MM.1S (cell line): ENCODE data around the gene VAPA.

ENCODE experiments used
- DNase-seq: peaks from one replicate; pipeline ENCODE4 v3.0.0-alpha.2; 2015
- H2AFZ ChIP-seq: fragments of 300-600 bp; sonication (generic); 2 replicates; pipeline ENCODE4 v1.6.0; 2016; ENCODE audit warnings: antibody characterized with exemption, low read length
- H3F3A ChIP-seq: fragments of 300-600 bp; sonication (generic); 2 replicates; pipeline ENCODE4 v1.6.1; 2016; ENCODE audit warnings: mild to moderate bottlenecking, antibody characterized with exemption, low read length, moderate library complexity, mixed read lengths; ENCODE audit not compliant: insufficient read depth
- H3K27ac ChIP-seq: fragments of 300-600 bp; sonication (generic); 2 replicates; pipeline ENCODE4 v1.5.1; 2016; ENCODE audit warnings: mild to moderate bottlenecking, low read length
- H3K27me3 ChIP-seq: fragments of 300-600 bp; sonication (generic); replicated peaks from 2 replicates; pipeline ENCODE4 v1.6.0; 2016; ENCODE audit warnings: low read length; ENCODE audit not compliant: insufficient read depth
- H3K36me3 ChIP-seq: fragments of 300-600 bp; sonication (generic); replicated peaks from 2 replicates; pipeline ENCODE4 v1.6.1; 2016; ENCODE audit warnings: mild to moderate bottlenecking, low read length, mixed read lengths; ENCODE audit not compliant: insufficient read depth
- H3K4me1 ChIP-seq: fragments of 300-600 bp; sonication (generic); 2 replicates; pipeline ENCODE4 v1.6.1; 2016; ENCODE audit warnings: low read length, mixed read lengths
- H3K4me2 ChIP-seq: fragments of 300-600 bp; sonication (generic); 2 replicates; pipeline ENCODE4 v1.6.0; 2016; ENCODE audit warnings: low read depth, low read length
- H3K4me3 ChIP-seq: fragments of 300-600 bp; sonication (generic); 2 replicates; pipeline ENCODE4 v1.5.1; 2016; ENCODE audit warnings: low read length, mixed read lengths
- H3K79me2 ChIP-seq: fragments of 300-600 bp; sonication (generic); 2 replicates; pipeline ENCODE4 v1.6.1; 2016; ENCODE audit warnings: mixed run types, low read length, mixed read lengths
- H3K9ac ChIP-seq: fragments of 300-600 bp; sonication (generic); 2 replicates; pipeline ENCODE4 v1.6.1; 2016; ENCODE audit warnings: low read length, mixed read lengths
- H3K9me2 ChIP-seq: fragments of 300-600 bp; sonication (generic); replicated peaks from 2 replicates; pipeline ENCODE4 v1.6.1; 2016; ENCODE audit warnings: mild to moderate bottlenecking, low read length, mixed read lengths; ENCODE audit not compliant: insufficient read depth
- H3K9me3 ChIP-seq: fragments of 300-600 bp; sonication (generic); replicated peaks from 2 replicates; pipeline ENCODE4 v1.6.1; 2016; ENCODE audit warnings: mild to moderate bottlenecking, low read length, mixed read lengths; ENCODE audit not compliant: insufficient read depth
- H4K20me1 ChIP-seq: fragments of 300-600 bp; sonication (generic); 2 replicates; pipeline ENCODE4 v1.6.1; 2016; ENCODE audit warnings: mild to moderate bottlenecking, low read length, moderate library complexity, mixed read lengths; ENCODE audit not compliant: insufficient read depth
- EZH2 ChIP-seq: fragments of 300-600 bp; sonication (generic); optimal IDR thresholded peaks from 2 replicates; pipeline ENCODE3; 2017; ENCODE audit warnings: low read depth, mild to moderate bottlenecking, antibody characterized with exemption, low read length, mixed read lengths
- EZH2phosphoT487 ChIP-seq: fragments of 300-600 bp; sonication (generic); IDR thresholded peaks from 2 replicates; pipeline ENCODE4 v1.6.1; 2018; ENCODE audit warnings: antibody characterized with exemption, low read length
- TF ChIP-seq, protein P1 (sequence below): fragments of 300-600 bp; sonication (generic); IDR thresholded peaks from 2 replicates; pipeline ENCODE4 v1.5.1; 2016; ENCODE audit warnings: antibody characterized with exemption, low read length, mixed read lengths

VAPA gene

GRCh38 chr18:9907867-9908266 is 5.9 kb upstream of the VAPA start:
- Histone ChIP-seq H3K4me3 (no peak overlapping the region), H3K9me2 (no peaks in the 10 kb centered on the region), H3K4me1 (0 out of 2 replicates have a peak, but pooled peaks cover under 1% of the 10 kb centered on the region), H3K4me2 (no peak overlapping the region), H3K79me2 (no peaks in the 10 kb centered on the region), H3F3A (no peaks in the 10 kb centered on the region), H4K20me1 (no peaks in the 10 kb centered on the region), H3K36me3 (no peaks in the 10 kb centered on the region), H3K27ac (no peak overlapping the region), H3K9me3 (no peaks in the 10 kb centered on the region), H3K9ac (no peak overlapping the region), H2AFZ (no peak overlapping the region), H3K27me3 (no peaks in the 10 kb centered on the region)
- no peak for DNase-seq
- TF ChIP-seq EZH2phosphoT487 = no peak
- no peak for TF ChIP-seq EZH2
- TF ChIP-seq, protein P1, sequence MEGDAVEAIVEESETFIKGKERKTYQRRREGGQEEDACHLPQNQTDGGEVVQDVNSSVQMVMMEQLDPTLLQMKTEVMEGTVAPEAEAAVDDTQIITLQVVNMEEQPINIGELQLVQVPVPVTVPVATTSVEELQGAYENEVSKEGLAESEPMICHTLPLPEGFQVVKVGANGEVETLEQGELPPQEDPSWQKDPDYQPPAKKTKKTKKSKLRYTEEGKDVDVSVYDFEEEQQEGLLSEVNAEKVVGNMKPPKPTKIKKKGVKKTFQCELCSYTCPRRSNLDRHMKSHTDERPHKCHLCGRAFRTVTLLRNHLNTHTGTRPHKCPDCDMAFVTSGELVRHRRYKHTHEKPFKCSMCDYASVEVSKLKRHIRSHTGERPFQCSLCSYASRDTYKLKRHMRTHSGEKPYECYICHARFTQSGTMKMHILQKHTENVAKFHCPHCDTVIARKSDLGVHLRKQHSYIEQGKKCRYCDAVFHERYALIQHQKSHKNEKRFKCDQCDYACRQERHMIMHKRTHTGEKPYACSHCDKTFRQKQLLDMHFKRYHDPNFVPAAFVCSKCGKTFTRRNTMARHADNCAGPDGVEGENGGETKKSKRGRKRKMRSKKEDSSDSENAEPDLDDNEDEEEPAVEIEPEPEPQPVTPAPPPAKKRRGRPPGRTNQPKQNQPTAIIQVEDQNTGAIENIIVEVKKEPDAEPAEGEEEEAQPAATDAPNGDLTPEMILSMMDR = no peak

- no peak overlapping the region for H3K9ac ChIP-seq
- H3K36me3 ChIP-seq = no peaks in the 10 kb centered on the region
- H2AFZ ChIP-seq = no peak overlapping the region
- peaks cover 10% of the 10 kb centered on the region for H3K79me2 ChIP-seq
- DNase-seq = no peak
- H3K9me2 ChIP-seq = no peaks in the 10 kb centered on the region
- H3K27me3 ChIP-seq = no peaks in the 10 kb centered on the region
- H3K9me3 ChIP-seq = no peaks in the 10 kb centered on the region
- H3K4me2 ChIP-seq = no peak overlapping the region
- 0 out of 2 replicates have a peak, but pooled peaks cover 4% of the 10 kb centered on the region for H3K4me1 ChIP-seq
- H3F3A ChIP-seq = peaks cover 4% of the 10 kb centered on the region; the same call in 1 of the 2 replicates
- H3K4me3 ChIP-seq = no peak overlapping the region
- no peak overlapping the region for H3K27ac ChIP-seq
- no peak for TF ChIP-seq EZH2
- TF ChIP-seq, protein P1 = no peak
- TF ChIP-seq EZH2phosphoT487 = no peak
- peaks cover under 1% of the 10 kb centered on the region; the same call in 1 of the 2 replicates for H4K20me1 ChIP-seq
Observed at GRCh38 chr18:9910071-9910470, 3.7 kb upstream of the VAPA start.

DNA sequence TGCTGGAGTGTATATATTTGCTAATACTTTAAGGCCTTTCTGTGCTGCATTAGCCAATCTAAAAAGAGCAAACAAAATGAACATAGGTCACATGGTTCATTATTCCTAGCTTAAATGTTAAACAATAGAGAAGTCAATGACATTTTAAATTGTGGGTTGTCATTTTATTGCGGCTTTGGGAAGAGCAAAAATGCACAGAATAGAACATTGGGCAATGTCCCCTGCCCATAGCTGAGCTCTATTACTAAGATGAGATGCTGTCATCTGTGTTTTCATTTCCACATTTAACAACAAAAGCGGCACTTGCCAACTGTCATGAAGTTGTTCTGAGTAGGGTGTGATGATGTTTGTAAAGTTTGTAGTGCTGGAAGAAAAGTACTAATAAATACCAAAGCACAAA is 3.2 kb upstream of the VAPA start:
- TF ChIP-seq EZH2phosphoT487 (no peak), EZH2 (no peak)
- TF ChIP-seq, protein P1 = no peak
- Histone ChIP-seq H3F3A (peaks cover 9% of the 10 kb centered on the region; the same call in 1 of the 2 replicates), H3K4me1 (0 out of 2 replicates have a peak, but pooled peaks cover 4% of the 10 kb centered on the region), H3K4me3 (no peak overlapping the region), H3K9me2 (no peaks in the 10 kb centered on the region), H3K36me3 (no peaks in the 10 kb centered on the region), H3K9ac (no peak overlapping the region), H3K27ac (no peak overlapping the region), H3K79me2 (peaks cover 16% of the 10 kb centered on the region), H2AFZ (no peak overlapping the region), H3K9me3 (no peaks in the 10 kb centered on the region), H4K20me1 (peaks cover 6% of the 10 kb centered on the region), H3K27me3 (no peaks in the 10 kb centered on the region), H3K4me2 (no peak overlapping the region)
- no peak for DNase-seq
